Measurements from ENCODE around the gene TSKS.
A peak's percentile ranks its signal among the peaks of the same experiment; 100 is the strongest.

The TSKS gene, protein sequence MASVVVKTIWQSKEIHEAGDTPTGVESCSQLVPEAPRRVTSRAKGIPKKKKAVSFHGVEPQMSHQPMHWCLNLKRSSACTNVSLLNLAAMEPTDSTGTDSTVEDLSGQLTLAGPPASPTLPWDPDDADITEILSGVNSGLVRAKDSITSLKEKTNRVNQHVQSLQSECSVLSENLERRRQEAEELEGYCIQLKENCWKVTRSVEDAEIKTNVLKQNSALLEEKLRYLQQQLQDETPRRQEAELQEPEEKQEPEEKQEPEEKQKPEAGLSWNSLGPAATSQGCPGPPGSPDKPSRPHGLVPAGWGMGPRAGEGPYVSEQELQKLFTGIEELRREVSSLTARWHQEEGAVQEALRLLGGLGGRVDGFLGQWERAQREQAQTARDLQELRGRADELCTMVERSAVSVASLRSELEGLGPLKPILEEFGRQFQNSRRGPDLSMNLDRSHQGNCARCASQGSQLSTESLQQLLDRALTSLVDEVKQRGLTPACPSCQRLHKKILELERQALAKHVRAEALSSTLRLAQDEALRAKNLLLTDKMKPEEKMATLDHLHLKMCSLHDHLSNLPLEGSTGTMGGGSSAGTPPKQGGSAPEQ

DNA sequence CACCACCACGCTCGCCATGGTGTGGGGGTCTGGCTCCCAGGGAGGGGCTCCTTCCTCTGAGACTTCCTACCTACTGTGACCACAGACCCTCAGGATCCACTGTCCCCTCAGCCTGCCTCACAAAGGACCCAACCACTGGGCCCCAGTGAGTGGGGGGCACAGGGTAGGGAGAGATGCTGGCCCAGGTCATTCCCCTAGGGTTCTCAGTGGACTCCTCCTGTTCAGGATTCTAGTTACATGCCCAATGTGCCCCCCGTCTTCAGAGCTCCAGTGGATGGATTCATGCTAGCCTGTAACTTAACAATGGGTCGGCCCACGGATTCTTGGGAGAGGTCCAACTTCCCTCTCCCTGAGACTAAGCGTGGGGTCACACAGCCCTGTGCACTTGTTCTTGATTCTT is at the start of gene TSKS:
TSS of gene TSKS (minus strand) at position 77 of the 400 bp plus-strand sequence. CDS start at position 18, 59 bp downstream.
- DNase-seq, result peak; percentile 12

DNA sequence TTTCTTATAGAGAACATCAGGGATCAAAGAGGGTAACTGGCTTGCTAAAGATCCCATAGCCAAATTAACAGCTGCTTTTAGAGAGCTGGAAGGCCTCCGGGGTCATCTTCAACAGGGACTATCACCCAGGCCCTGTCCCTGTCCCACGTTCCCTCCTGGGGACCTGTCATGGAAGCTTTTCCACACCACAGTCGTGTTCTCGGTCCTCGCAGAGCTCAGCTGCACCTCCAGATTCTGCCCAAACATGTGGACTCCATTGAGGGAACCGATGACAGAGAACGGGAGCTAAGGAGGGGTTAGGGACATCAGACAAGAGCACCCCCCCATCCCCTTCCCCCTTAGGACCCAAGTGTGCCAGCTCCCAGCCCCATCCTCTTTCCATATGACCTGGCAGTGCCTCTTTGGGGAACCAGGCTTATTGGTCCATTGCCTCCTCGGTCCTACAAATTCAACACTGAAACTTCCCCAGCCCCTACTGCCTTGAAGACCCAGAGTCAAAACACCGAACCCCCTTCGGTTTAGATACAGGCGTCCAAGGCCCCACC is 49.4 kb upstream of the TSKS start:
- no peak for DNase-seq

DNA sequence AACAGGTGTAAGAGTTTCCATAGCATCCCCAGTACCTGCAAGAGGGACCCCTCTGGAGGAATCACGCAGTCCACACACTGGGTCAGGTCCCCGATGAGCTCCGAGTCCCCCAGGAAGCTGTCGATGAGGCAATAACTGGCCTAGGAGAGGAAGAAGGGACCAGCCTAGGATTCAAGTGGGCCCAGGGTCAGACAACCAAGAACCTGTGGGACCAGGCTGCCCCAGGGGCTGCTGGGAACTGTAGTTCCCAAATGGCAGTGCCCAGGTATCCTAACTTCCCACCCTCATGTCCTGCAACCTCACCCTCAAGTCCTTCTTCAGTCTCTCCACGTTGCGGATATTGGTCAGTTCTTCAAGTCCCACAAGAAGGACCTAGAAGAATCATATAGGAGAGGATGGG is 48.2 kb upstream of the TSKS start:
- DNase-seq, result no peak

DNA sequence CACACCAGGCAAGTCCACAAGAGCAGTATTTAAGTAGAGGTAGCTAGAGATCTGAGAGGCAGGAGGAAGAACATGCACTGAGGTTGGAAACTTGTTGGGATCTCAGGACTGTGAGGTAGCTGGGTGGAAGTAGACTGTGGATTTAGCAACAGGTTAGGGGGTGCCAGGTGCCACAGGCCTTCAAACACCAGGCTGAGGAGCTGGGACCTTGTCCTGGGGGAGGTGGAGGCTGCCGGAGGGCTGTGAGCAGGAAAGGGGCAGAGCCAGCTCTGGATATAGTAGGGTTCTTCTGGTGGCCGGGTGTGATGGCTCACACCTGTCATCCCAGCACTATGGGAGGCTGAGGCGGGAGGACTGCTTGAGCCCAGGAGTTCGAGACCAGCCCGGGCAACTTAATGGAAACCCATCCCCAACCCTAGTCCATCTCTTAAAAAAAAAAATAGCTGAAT is 46.9 kb upstream of the TSKS start:
- DNase-seq, result no peak

DNA sequence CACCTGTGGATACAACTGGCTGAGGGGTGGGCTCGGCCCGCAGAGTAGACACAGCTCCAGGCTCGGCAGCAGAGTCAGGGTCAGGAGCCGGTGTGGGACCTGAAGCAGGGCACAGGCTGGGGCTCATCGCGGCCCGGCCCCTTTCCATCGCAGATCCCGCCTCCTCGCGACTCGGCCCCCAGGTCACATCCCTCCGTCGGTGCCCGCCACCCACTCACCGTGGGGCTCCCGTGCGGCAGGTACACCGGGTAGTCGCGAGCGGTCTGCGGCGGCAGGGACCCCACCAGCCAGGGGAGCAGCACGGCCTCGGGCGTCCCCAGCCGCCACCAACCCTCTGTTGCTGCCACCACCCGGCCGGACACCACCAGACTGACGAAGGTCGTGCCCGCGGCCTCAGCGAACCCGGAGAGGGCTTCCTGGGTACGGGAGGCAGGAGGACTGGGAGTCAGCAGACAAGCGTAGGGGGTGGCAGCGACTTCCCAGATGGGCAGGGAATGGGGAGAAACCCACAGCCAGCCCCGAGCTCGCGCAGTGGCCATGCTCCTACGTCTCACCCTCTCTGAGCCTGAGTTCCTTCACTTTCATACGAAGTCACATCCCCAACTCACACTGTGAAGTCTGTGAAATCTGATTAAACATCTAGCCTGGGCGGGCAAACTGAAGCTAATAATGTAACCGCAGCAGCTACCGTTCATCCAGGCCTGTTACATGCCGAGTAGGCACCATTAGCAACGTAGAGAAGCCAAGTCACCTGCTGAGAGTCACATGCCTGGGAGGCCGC is 46.2 kb upstream of the TSKS start:
- DNase-seq, result peak; percentile 67

DNA sequence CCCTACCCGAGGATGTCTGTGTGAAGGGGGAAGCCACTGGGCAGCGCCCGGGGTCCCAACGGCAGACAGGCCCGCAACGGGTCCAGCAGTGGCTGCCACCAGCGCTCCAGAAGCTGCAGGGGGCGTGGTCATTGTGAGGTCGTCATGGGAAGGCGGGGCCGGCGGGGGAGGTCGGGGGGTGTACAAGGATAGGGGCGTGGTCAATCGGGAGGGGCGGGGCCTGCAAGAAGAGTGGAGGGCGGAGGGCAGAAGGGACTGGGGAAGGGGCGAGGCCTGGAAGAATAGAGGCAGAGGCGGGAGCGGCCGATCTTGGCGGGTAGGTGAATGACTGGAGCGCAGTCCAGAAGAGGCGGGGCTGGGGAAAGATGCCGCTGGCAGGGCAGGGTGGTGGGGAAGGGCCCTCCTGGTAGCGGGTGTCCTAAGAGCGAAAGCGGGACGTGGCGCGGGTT is 45.6 kb upstream of the TSKS start:
- peak; percentile 84 for DNase-seq

DNA sequence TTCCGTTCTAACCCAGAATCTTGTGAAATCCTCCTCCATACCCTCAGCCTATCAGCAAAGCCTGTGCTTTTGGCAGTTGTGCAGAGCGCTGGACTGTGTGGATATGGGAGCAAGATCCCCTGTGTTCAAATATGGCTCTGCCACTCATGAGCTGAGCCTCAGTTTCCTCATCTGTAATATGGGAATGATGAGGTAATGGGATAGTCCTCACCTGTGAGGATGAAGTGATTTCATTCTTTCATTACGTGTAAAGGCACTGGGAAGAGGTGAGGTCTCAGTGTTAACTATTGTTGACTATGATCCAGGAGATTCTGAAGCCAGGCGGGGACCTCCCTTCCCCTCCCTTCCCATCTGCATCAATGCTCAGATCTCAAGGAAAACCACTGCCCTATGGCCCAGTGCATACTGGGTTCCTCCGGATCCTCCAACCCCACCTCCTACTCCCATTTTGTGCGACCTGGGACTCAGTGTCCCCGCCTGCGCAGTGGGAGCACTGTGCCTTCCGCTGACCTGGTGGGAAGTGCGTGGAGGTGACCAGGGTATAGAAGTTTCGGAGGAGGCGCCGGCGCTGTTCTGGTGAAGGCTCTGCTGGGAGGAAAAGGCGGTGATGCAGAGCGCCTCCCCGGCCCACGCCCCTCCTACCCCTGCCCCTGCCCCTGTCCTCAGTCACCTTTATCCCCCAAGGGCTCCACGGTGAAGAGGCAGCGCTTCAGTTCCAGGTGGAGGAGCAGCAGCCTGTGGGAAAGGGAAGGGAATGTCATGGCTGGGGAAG is 45.0 kb upstream of the TSKS start:
- DNase-seq, result no peak

DNA sequence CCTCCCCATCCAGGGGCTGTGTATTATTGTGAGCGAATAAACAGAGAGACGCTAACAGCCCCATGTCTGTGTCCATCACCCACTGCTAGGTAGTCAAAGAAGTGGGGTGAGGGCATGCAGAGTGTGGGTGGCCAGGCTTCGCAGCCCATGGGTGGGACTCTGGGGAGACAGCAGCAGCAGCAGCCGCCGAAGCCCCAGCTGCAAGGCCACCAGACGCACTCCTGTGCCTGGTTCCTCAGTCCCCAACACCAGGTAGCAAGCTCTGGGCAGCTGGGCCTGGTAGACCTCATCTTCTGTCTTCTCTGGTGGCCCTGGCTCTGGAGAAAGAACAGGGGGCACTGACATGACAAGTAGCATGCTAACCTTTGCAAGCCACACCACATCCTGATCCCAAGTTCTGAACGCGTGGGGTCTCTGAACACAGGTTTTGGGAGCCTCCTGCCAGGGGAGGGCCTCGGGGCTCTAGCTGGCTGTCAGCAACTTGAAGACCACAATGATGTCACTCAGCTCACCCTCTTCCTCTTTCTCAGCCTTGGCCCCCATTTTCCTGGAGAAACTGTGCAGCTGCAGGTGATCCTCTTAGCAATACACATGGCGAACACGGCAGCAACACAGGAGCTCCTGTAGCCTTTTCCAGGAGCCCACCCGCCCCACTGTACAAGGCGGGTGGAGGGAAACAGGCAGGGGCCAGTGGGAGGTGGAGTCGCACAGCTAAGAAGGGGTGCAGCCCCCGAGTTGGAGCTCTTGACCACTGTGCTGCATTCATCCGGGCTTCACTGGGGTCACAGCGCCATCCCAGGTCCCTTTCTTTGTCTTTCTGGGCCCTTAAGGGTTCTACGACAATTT is 44.2 kb upstream of the TSKS start:
- peak; percentile 49 for DNase-seq

DNA sequence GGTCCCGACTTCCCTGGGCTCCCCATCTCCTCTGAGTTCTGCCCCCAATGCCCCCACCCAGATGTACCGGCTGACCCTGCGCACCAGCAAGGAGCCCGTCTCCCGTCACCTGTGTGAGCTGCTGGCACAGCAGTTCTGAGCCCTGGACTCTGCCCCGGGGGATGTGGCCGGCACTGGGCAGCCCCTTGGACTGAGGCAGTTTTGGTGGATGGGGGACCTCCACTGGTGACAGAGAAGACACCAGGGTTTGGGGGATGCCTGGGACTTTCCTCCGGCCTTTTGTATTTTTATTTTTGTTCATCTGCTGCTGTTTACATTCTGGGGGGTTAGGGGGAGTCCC is 43.5 kb upstream of the TSKS start:
- no peak for DNase-seq

DNA sequence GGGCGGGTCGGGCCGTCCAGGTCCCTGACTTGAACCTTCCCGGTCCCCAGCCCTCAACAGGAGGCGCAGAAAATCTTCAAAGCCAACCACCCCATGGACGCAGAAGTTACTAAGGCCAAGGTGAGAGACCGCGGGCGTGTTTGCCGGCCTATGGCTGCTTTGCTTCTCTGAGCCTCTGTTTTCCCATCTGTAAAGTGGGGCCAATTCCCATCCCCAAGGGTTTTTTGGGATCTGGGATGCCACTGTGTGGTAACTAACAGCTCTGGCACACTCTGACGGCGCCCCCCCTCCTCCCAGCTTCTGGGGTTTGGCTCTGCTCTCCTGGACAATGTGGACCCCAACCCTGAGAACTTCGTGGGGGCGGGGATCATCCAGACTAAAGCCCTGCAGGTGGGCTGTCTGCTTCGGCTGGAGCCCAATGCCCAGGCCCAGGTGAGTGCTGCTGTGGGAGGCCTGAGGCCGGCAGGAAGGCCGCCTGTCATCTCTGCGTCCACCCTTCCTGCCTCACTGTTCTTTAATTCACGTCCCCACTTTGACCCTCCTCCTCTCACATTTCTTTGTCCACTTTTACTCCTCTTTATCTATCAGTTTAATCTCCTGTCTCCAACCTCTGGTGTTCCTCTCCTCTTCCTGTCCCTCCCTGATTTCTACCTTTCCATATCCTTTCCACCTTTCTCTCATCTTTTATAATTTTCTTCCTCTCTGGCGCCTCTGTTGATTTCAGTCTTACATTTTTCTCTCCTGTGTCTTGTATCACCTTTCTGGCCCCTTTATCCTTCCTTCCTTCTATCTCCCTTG is 42.9 kb upstream of the TSKS start:
- no peak for DNase-seq

DNA sequence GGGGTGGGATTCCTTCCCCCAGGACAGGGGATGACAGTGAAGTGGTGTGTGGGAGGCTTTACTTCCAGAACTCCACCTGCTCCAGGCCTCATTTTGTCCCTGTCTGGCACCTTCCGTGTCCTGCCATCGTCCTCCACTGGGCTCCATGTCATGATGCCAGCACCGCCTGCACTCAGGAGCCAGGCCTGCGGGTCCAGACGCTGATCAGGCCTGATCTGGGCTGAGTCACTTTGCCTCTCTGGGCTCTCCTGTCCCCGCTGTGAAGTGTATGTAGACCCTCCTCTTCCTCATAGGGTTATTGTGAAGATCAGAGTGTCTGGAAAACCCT is 40.4 kb upstream of the TSKS start:
- DNase-seq, result no peak

DNA sequence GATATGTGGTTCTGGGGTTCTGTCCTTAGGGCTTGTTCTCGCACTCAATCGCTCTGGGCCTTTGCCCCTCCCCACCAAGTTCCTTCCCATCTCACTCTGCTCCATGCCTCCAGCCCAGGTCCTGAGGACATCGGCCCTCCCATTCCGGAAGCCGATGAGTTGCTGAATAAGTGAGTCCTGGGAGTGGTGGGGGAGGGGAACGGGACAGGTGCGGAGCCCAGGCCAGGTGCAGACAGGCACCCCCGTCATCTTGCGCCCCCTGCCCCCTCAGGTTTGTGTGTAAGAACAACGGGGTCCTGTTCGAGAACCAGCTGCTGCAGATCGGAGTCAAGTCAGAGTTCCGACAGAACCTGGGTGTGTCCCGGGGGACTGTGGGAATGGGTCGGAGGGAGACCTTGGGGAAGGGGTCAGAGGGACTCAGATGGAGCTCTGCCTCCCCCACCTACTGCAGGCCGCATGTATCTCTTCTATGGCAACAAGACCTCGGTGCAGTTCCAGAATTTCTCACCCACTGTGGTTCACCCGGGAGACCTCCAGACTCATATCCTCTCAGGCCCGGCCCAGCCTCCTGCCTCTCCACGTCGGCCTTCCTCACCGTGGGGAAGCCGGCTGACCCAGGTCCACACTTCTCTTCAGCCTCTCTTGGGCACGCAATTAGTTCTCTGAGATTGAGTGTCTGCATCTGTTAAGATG is 39.9 kb upstream of the TSKS start:
- no peak for DNase-seq

DNA sequence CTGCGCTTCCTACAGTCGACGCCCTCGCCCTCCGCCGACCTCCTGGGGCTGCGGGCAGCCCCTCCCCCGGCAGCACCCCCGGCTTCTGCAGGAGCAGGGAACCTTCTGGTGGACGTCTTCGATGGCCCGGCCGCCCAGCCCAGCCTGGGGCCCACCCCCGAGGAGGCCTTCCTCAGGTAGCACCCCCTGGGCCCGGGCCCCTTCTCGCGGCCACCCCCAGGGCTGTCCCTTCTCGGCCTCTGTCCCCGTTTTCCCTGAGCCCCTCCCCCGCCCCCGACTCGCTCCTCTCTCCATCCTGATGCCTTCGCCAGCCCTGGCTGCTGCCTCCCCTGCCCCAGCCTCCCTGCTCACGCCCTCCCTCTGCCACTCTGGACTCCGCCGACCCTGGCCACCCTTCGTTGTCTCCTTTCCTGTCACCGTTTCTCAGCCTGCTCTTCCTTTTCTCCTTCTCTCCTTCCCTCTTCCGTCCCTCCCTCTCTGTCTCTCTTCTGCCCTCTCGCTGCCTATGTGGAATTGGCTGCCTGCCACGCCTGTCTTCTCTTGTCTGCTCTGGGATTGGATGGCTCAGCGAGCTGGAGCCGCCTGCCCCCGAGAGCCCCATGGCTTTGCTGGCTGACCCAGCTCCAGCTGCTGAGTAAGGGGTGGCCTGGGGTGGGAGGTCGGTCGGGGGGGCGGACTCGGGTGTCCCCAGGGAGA is 39.0 kb upstream of the TSKS start:
- no peak for DNase-seq

DNA sequence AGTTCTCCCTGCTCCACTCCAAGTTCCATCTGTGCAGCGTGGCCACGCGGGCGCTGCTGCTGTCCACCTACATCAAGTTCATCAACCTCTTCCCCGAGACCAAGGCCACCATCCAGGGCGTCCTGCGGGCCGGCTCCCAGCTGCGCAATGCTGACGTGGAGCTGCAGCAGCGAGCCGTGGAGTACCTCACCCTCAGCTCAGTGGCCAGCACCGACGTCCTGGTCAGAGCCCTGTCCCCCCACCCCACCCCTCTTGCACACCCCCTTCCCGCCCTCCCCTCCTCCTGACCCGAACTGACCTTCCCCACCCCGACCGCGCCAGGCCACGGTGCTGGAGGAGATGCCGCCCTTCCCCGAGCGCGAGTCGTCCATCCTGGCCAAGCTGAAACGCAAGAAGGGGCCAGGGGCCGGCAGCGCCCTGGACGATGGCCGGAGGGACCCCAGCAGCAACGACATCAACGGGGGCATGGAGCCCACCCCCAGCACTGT is 38.3 kb upstream of the TSKS start:
- no peak for DNase-seq

DNA sequence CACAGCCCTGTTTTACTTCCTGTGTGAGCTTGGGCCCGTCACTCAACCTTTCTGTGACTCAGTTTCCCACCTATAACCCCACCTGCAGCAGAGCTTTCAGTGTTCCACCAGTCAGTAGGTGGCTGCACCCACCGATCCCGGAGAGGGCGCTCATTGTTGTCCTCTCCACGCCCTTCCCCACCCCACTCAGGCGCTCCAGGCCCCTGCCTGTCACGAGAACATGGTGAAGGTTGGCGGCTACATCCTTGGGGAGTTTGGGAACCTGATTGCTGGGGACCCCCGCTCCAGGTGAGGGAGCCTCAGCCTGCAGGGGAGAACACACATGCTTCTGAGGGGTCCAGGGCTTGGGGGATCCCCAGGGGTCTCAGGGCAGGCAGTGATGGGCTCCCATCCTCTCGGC is 37.7 kb upstream of the TSKS start:
- no peak for DNase-seq

DNA sequence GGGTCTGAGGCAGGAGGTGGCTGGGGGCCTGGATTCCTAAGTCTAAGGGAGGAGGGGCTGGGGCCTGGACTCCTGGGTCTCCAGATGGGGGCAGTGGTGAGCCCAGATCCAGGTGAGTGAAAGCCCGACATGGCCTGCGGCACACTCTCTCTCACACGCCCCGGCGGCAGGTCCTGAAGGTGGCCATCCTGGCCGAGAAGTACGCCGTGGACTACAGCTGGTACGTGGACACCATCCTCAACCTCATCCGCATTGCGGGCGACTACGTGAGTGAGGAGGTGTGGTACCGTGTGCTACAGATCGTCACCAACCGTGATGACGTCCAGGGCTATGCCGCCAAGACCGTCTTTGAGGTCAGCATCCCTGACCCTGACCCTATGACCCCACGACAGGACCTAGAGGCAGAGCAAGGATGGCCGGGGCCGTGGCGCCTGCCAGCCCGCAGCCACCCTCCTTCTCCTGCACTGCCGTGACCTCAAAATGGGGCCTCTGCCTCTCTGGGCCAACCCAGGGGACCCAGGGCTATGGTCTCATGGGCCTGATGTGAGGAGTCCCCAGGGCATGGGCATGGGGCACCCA is 36.8 kb upstream of the TSKS start:
- no peak for DNase-seq

DNA sequence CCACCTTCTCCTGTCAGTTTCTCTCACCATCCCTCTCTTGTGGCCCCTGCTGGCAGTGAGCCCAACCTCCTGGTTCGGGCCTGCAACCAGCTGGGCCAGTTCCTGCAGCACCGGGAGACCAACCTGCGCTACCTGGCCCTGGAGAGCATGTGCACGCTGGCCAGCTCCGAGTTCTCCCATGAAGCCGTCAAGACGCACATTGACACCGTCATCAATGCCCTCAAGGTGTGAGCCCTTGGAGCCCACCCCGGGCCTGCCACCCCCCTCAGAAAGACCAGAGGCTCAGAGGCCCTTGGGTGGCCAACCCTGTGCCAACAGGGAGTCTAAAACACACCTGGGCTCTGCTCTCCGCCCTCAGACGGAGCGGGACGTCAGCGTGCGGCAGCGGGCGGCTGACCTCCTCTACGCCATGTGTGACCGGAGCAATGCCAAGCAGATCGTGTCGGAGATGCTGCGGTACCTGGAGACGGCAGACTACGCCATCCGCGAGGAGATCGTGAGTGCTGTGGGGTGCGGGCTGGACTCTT is 36.2 kb upstream of the TSKS start:
- no peak for DNase-seq

DNA sequence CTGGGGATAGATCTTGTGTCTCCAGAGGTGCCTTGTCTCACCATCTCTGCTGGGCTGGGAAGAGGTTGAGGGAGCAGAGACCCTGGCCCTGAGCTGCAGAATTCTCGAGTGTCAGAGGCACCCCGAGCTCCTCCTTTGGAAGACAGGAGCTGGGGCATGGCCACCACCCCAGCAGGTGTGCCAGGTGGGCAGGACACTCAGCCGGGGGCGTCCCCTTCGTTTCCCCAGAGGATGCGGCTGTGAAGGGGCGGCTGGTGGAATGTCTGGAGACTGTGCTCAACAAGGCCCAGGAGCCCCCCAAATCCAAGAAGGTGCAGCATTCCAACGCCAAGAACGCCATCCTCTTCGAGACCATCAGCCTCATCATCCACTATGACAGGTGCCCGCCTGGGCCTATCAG is 35.5 kb upstream of the TSKS start:
- no peak for DNase-seq

DNA sequence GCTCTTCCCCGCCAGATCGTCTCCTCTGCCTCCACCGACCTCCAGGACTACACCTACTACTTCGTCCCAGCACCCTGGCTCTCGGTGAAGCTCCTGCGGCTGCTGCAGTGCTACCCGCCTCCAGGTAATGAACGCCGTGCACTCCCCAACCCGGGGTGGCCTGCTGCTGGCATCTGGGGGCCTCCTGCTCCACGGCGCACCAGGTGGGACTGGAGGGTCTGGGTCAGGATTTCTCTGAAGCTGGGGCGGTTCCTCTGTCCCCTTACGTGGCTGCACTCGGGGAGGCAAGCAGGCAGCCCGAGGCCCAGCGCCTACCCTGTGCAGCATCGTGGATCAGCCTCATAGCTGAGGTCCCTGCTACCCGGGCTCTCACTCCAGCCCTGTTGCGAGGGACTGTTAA is 32.5 kb upstream of the TSKS start:
- DNase-seq, result no peak

Measured in inflammatory macrophage treated with lipopolysaccharide for 4 hours (primary cell).